GM19035 (cell line): Measurements from ENCODE around the gene ATP1A1.

Experiments
- ATAC-seq: cut with Tn5 transposase; IDR thresholded peaks from one replicate; pipeline ENCODE4 v1.9.1; 2021; ENCODE audit not compliant: unreplicated experiment

ATP1A1 gene

DNA sequence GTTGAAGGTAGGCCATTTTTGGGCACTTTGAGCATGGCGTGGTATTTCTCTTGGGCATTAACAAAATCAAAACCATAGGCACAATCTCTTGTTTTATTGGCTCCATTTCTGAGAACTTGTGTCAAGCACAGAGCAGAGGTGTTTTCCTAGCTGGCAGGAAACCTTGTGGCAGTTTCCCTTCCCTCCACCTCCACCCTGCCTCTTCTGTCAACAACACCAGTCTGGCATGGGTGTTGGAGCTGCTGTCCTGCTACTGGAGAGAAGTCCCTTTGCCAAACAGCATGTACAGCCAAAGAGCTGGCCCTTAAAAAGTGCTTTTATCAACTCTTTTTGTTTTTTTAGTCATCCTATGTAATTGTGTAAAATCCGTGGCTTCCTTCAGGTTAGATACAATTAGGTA, 16.0 kb downstream of the ATP1A1 start:
- no peak for ATAC-seq

GRCh38 chr1:116389686-116390085, 16.6 kb downstream of the ATP1A1 start:
- no peak for ATAC-seq

DNA sequence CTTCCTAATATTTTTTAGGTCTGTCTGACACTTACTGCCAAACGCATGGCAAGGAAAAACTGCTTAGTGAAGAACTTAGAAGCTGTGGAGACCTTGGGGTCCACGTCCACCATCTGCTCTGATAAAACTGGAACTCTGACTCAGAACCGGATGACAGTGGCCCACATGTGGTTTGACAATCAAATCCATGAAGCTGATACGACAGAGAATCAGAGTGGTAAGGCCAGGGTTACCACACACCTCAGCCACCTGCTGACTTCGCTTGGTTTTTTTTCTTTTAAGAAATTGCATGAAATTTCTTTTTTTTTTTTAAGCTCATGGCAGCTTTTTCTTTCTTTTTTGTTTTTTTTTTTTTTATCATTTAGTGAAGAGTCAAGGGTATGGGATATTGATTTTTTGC, 17.2 kb downstream of the ATP1A1 start:
- peak; percentile 70 for ATAC-seq

- ATAC-seq: no peak
Observed at GRCh38 chr1:116391185-116391584, 18.1 kb downstream of the ATP1A1 start.

DNA sequence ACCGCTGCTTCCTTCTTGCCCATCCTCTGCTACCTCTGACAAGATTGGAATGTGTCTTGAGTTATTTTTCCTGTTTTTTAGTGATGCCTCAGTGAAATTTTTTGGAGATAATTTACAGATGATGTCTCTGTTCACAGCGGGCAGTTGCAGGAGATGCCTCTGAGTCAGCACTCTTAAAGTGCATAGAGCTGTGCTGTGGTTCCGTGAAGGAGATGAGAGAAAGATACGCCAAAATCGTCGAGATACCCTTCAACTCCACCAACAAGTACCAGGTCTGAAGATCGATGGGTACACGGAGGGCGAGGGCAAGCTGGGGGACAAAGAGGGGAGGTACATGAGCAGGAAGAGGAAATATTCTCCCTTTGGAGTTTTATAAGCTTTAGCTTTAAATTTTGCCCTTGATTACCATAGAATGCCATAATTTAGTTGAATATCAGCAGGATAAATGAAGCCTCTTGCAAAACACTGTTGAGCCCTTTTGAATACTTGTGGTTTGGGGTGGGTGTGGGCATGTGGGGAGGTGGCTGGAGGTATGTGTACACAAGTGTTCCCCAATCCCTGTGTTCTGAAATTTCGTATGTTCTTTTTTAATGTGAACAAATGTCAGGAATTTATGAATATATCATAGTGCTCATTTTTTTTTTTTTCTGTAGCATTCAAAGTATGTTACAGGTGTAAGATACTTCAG, 19.8 kb downstream of the ATP1A1 start:
- ATAC-seq: no peak

DNA sequence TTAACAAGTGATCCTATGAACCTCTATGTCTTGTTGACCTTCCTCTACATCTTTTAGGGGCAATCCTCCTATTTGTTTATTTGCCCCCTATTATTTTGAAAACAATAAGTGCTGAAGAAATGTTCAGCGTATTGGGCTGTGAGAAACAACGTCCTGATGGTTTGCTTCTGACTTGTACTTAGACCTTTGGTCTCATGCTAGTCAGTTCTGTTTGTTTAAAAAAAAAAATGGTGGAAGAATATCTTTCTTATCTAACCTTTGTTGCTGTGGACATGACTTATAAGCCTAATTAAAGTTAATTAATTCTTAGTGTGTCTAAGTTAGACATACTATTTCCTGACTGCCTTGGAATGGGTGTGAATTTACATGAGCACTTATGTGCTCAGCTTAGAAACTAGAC, 20.7 kb downstream of the ATP1A1 start:
- ATAC-seq: no peak

- ATAC-seq: no peak
Observed at GRCh38 chr1:116394270-116394669, 21.2 kb downstream of the ATP1A1 start.

GRCh38 chr1:116396769-116397168, 23.7 kb downstream of the ATP1A1 start:
- no peak for ATAC-seq

GRCh38 chr1:116397728-116398127, 24.7 kb downstream of the ATP1A1 start:
- no peak for ATAC-seq

GRCh38 chr1:116400780-116401179, 27.7 kb downstream of the ATP1A1 start:
- ATAC-seq: no peak

DNA sequence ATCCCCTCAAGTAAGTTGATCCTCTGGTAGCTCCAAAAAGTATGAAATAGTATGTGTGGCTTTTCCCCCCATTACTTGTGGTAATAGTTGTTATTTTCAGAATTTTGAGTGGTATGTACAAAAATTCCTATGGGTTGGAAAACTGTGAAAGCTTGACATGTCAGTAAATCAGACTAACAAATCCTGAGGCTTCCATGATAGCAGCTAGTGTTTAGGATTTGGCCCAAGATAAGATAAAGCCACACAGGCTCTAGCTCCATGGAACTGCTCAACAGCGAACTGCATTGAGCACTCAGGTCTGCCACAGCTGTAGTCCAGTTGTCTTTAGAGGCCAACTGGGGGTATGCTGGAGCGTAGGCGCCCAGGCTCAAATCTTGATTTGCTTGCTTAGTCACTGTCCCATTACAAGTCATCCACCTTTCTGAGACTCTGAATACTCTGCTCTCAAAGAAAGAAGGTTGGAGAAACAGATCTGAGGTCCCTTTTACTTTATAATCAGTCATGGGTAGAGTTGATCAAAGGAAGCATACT, 28.7 kb downstream of the ATP1A1 start:
- no peak for ATAC-seq

- ATAC-seq: no peak
Observed at GRCh38 chr1:116402333-116402732, 29.3 kb downstream of the ATP1A1 start.

- no peak for ATAC-seq
Observed at GRCh38 chr1:116403496-116404136, 30.6 kb downstream of the ATP1A1 start.

GRCh38 chr1:116404699-116405098, 31.7 kb downstream of the ATP1A1 start:
- ATAC-seq: no peak

DNA sequence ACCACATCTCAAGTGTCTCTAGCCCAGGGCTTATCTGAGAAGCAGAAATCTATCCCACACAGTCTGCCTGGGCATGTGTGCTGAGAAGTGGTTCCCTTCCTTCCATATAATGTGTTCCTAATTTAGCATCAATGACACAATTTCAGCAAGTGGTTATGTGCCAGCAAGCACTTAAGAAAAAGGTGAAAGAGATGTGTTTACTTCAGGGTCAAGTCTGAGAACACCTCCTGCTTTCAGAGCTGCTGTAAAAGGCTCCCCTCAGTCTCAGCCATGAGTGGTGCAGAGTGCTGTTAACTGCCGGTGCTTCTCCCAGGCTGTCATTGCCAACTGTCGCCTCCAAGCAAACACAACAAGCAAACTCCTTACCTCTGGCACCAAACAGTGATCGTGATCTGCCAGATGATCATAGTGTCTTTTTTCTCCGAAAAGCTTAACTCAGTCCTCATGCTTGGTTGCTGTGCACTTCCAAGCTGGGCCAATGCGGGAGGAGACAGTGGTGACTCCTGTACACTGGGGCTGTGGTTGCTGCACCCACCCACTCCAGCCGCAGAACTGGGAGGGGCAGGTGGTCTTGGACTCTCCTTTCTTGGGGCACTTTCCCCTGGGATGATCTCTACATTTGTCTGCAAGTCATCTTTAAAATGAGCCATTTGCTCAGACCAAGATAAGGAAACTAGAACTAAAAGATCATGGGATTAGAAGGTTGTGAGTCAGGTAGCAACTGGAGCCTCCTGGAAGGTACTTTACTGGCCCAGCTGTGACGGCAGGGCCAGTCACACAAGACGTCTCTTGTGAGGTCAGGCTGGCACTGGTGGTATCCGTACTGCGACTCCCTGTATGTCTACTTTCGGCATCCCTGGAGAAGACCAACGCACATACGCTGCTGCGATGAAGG, 32.4 kb downstream of the ATP1A1 start:
- ATAC-seq: no peak

- ATAC-seq: no peak
Observed at GRCh38 chr1:116407033-116407432, 34.0 kb downstream of the ATP1A1 start.

- ATAC-seq: no peak
Observed at GRCh38 chr1:116408193-116408592, 35.1 kb downstream of the ATP1A1 start.

- ATAC-seq: no peak
Observed at GRCh38 chr1:116408803-116409720, 36.0 kb downstream of the ATP1A1 start.

DNA sequence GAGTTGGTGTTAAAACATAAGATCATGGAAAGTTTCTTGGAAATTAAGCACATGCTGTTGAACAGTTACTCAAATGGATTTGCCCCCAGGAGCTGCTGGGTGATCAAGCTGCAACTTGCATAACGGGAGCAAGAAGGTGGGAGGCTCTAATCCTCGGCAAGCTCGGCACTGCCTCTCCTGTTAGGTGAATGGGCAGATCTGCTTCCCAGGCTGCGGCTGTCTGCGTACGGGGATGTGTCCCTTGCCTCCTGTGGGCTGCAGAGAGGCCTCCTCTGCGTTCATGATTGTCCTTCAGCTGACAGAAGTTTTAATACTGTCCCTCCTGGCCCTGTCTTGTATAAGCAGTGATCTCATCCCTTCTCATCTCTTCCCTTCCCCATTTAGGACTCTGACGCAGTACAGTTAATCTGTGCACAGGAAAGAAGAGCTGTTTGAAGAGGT, 36.7 kb downstream of the ATP1A1 start:
- no peak for ATAC-seq

- ATAC-seq: no peak
Observed at GRCh38 chr1:116411784-116412479, 38.9 kb downstream of the ATP1A1 start.
